Thymus (tissue), 14 donors: ENCODE data around the gene CHI3L2. TPM values are rescaled to one million over a fixed set of nuclear protein-coding genes. Genes with fewer than 3 reads are reported as not detected.

Source experiments
- DNase-seq, 9 donors: peaks; one replicate each; pipeline ENCODE4 v3.0.0-alpha.2; 2013; ENCODE audit warnings: low spot score in 9 of 9, low read depth in 6 of 9, missing footprints in 1 of 9
- H3K27ac ChIP-seq, 2 donors: one replicate each; pipeline ENCODE4 v1.5.1; 2013; ENCODE audit warnings: control low read depth in 1 of 2, low read depth in 1 of 2, low read length in 1 of 2, mild to moderate bottlenecking in 1 of 2, moderate library complexity in 1 of 2
- H3K27me3 ChIP-seq, 2 donors: one replicate each; pipeline ENCODE4 v1.5.1; 2013; ENCODE audit warnings: low read length in 1 of 2; ENCODE audit not compliant: control insufficient read depth in 2 of 2, insufficient read depth in 1 of 2
- H3K36me3 ChIP-seq, 2 donors: one replicate each; pipeline ENCODE4 v1.5.1; 2013; ENCODE audit warnings: low read length in 1 of 2, mild to moderate bottlenecking in 1 of 2, moderate library complexity in 1 of 2; ENCODE audit not compliant: control insufficient read depth in 2 of 2, insufficient read depth in 2 of 2
- H3K4me1 ChIP-seq, 2 donors: one replicate each; pipeline ENCODE4 v1.5.1; 2013; ENCODE audit warnings: low read length in 2 of 2; ENCODE audit not compliant: control insufficient read depth in 2 of 2, insufficient read depth in 2 of 2
- H3K4me3 ChIP-seq, 2 donors: one replicate each; pipeline ENCODE4 v1.5.1; 2013; ENCODE audit warnings: low read length in 2 of 2, control low read depth in 1 of 2, mild to moderate bottlenecking in 1 of 2
- H3K9me3 ChIP-seq, 2 donors: one replicate each; pipeline ENCODE4 v1.5.1; 2013; ENCODE audit warnings: low read length in 1 of 2, mild to moderate bottlenecking in 1 of 2; ENCODE audit not compliant: control insufficient read depth in 2 of 2, insufficient read depth in 1 of 2
- WGBS: extraction: QIAGEN DNeasy Blood & Tissue Kit; methylation state at CpG from one replicate; pipeline ENCODE4 v1.1.7; 2013; 5-methylcytosine and 5-hydroxymethylcytosine counted together
- long read RNA-seq, 10 donors: transcript quantifications; one replicate each; lab custom pipeline, GENCODE V29; 2026
- polyA plus RNA-seq: library from polyadenylated mRNA; stranded (reverse); fragments of 200-250 nt; gene quantifications from one replicate; pipeline ENCODE4 v1.2.3, GENCODE V29; 2013
- total RNA-seq: library from RNA; stranded (reverse); fragments of 120-200 nt; gene quantifications from one replicate; pipeline ENCODE4 v1.2.4, GENCODE V29; 2013
- donor health status: healthy.

Gene CHI3L2
- total RNA-seq (291 TPM), polyA plus RNA-seq (190 TPM)
- long read RNA-seq, donor 1, transcript CHI3L2-204 (10 exons, 1,518 nt), result major isoform, 11 of 14 reads
- long read RNA-seq, donor 1, partial matches to known transcripts, result 0 of 14 reads
- long read RNA-seq, donor 1, other reads (novel, unspliced or antisense), result 0 of 14 reads
- long read RNA-seq, donor 2, transcript CHI3L2-204 (10 exons, 1,518 nt), result major isoform, 113 of 147 reads
- long read RNA-seq, donor 2, partial matches to known transcripts, result 28 of 147 reads
- long read RNA-seq, donor 2, other reads (novel, unspliced or antisense), result 0 of 147 reads
- long read RNA-seq, donor 3, transcript CHI3L2-204 (10 exons, 1,518 nt), result major isoform, 85 of 109 reads
- long read RNA-seq, donor 3, partial matches to known transcripts, result 19 of 109 reads
- long read RNA-seq, donor 3, other reads (novel, unspliced or antisense), result 0 of 109 reads
- long read RNA-seq, donor 4, transcript CHI3L2-204 (10 exons, 1,518 nt), result major isoform, 30 of 158 reads
- long read RNA-seq, donor 4, partial matches to known transcripts, result 121 of 158 reads
- long read RNA-seq, donor 4, other reads (novel, unspliced or antisense), result 5 of 158 reads
- long read RNA-seq, donor 5, transcript CHI3L2-204 (10 exons, 1,518 nt), result major isoform, 86 of 134 reads
- long read RNA-seq, donor 5, transcript CHI3L2-216 (2 exons, 467 nt), result minor isoform, 8 of 134 reads
- long read RNA-seq, donor 5, partial matches to known transcripts, result 38 of 134 reads
- long read RNA-seq, donor 5, other reads (novel, unspliced or antisense), result 0 of 134 reads
- long read RNA-seq, donor 6, transcript CHI3L2-204 (10 exons, 1,518 nt), result major isoform, 49 of 56 reads
- long read RNA-seq, donor 6, partial matches to known transcripts, result 5 of 56 reads
- long read RNA-seq, donor 6, other reads (novel, unspliced or antisense), result 0 of 56 reads
- long read RNA-seq, donor 7, transcript CHI3L2-204 (10 exons, 1,518 nt), result major isoform, 120 of 283 reads
- long read RNA-seq, donor 7, partial matches to known transcripts, result 128 of 283 reads
- long read RNA-seq, donor 7, other reads (novel, unspliced or antisense), result 29 of 283 reads
- long read RNA-seq, donor 8, transcript CHI3L2-204 (10 exons, 1,518 nt), result major isoform, 22 of 22 reads
- long read RNA-seq, donor 8, partial matches to known transcripts, result 0 of 22 reads
- long read RNA-seq, donor 8, other reads (novel, unspliced or antisense), result 0 of 22 reads
- long read RNA-seq, donor 9, transcript CHI3L2-204 (10 exons, 1,518 nt), result major isoform, 56 of 67 reads
- long read RNA-seq, donor 9, partial matches to known transcripts, result 6 of 67 reads
- long read RNA-seq, donor 9, other reads (novel, unspliced or antisense), result 0 of 67 reads
- long read RNA-seq, donor 10, transcript CHI3L2-204 (10 exons, 1,518 nt), result major isoform, 81 of 111 reads
- long read RNA-seq, donor 10, transcript CHI3L2-216 (2 exons, 467 nt), result minor isoform, 8 of 111 reads
- long read RNA-seq, donor 10, partial matches to known transcripts, result 14 of 111 reads
- long read RNA-seq, donor 10, other reads (novel, unspliced or antisense), result 0 of 111 reads

- H3K36me3 ChIP-seq, result no peaks in the 10 kb centered on the region
- peaks cover 56 to 75% of the 10 kb centered on the region in 2 donors for H3K4me1 ChIP-seq
- peak in 1 of 9 donors; percentile 36 for DNase-seq
- peak within 1 kb of the TSS; percentile 3 to 4 for H3K4me3 ChIP-seq
- peak within 1 kb of the TSS; percentile 97 to 99 for H3K27ac ChIP-seq
- H3K9me3 ChIP-seq, result peaks cover 0 to 4% of the 10 kb centered on the region in 2 donors
- 87% methylated on average over 3 of the region's 3 CpGs for WGBS
- no peaks in the 10 kb centered on the region for H3K27me3 ChIP-seq
Measured at GRCh38 chr1:111227434-111227833, at the start of gene CHI3L2. CHI3L2 (plus strand) TSS chr1:111227713; CDS start chr1:111227730, 17 bp downstream.

GRCh38 chr1:111179968-111180533 lies 47.5 kb upstream of the CHI3L2 start:
- Histone ChIP-seq H3K4me1 (no peaks in the 10 kb centered on the region), H3K36me3 (peaks cover 9 to 41% of the 10 kb centered on the region in 2 donors), H3K4me3 (no peak overlapping the region), H3K27ac (no peak overlapping the region), H3K27me3 (no peaks in the 10 kb centered on the region), H3K9me3 (no peaks in the 10 kb centered on the region)
- DNase-seq, result no peak

- Histone ChIP-seq H3K4me3 (no peak overlapping the region), H3K36me3 (peaks cover 14 to 49% of the 10 kb centered on the region in 2 donors), H3K4me1 (no peaks in the 10 kb centered on the region), H3K9me3 (no peaks in the 10 kb centered on the region), H3K27me3 (no peaks in the 10 kb centered on the region), H3K27ac (no peak overlapping the region)
- 99% methylated on average over 2 of the region's 2 CpGs for WGBS
- DNase-seq, result no peak
Measured at GRCh38 chr1:111182052-111182451, 45.5 kb upstream of the CHI3L2 start.

GRCh38 chr1:111183308-111184069 lies 44.0 kb upstream of the CHI3L2 start:
- Histone ChIP-seq H3K4me1 (no peaks in the 10 kb centered on the region), H3K27ac (no peak overlapping the region), H3K27me3 (no peaks in the 10 kb centered on the region), H3K36me3 (peaks cover 26 to 62% of the 10 kb centered on the region in 2 donors), H3K4me3 (no peak overlapping the region), H3K9me3 (no peaks in the 10 kb centered on the region)
- DNase-seq, result no peak
- WGBS, result 98% methylated on average over 6 of the region's 6 CpGs

GRCh38 chr1:111184663-111185062 lies 42.9 kb upstream of the CHI3L2 start:
- Histone ChIP-seq H3K27me3 (no peaks in the 10 kb centered on the region), H3K4me1 (no peaks in the 10 kb centered on the region), H3K36me3 (peaks cover 35 to 70% of the 10 kb centered on the region in 2 donors), H3K4me3 (no peak overlapping the region), H3K9me3 (no peaks in the 10 kb centered on the region), H3K27ac (no peak overlapping the region)
- DNase-seq, result no peak

- peaks cover 4 to 36% of the 10 kb centered on the region in 2 donors for H3K4me1 ChIP-seq
- H3K9me3 ChIP-seq, result no peaks in the 10 kb centered on the region
- no peaks in the 10 kb centered on the region for H3K27me3 ChIP-seq
- WGBS, result 94% methylated on average over 2 of the region's 2 CpGs
- DNase-seq, result no peak
- H3K36me3 ChIP-seq, result peaks cover 67 to 91% of the 10 kb centered on the region in 2 donors
- no peak overlapping the region for H3K4me3 ChIP-seq
- peak overlapping the region in 1 of 2 donors; percentile 52 for H3K27ac ChIP-seq
Measured at GRCh38 chr1:111190931-111191451, 36.5 kb upstream of the CHI3L2 start.

GRCh38 chr1:111191496-111191895 lies 36.0 kb upstream of the CHI3L2 start:
- peaks cover 4 to 36% of the 10 kb centered on the region in 2 donors for H3K4me1 ChIP-seq
- H3K4me3 ChIP-seq, result no peak overlapping the region
- no peaks in the 10 kb centered on the region for H3K27me3 ChIP-seq
- no peak for DNase-seq
- H3K36me3 ChIP-seq, result peaks cover 65 to 91% of the 10 kb centered on the region in 2 donors
- 92% methylated on average over 3 of the region's 3 CpGs for WGBS
- no peaks in the 10 kb centered on the region for H3K9me3 ChIP-seq
- peak overlapping the region; percentile 10 to 21 for H3K27ac ChIP-seq
